GM23338 (cell line): Measurements from ENCODE around the gene FBLIM1. TPM values are rescaled to one million over a fixed set of nuclear protein-coding genes. Genes with fewer than 3 reads are reported as not detected.

Experiments
- ATAC-seq: fragments of 200-7000 bp; cut with Tn5 transposase; 3 replicates; pipeline ENCODE4 v1.9.1; 2020
- DNase-seq: peaks from one replicate; pipeline ENCODE4 v3.0.0-alpha.2; 2015; ENCODE audit warnings: low spot score
- H2AFZ ChIP-seq: fragments of 200-600 bp; sonication (generic); 2 replicates; pipeline ENCODE4 v1.8.0; 2016; ENCODE audit warnings: antibody characterized with exemption, mild to moderate bottlenecking, moderate library complexity
- H3F3A ChIP-seq: fragments of 200-600 bp; sonication (generic); replicated peaks from 2 replicates; pipeline ENCODE4 v1.8.0; 2017; ENCODE audit warnings: antibody characterized with exemption, mixed run types, low read depth
- H3K27ac ChIP-seq: fragments of 200-600 bp; sonication (generic); 2 replicates; pipeline ENCODE4 v1.6.1; 2016; ENCODE audit warnings: low read depth
- H3K27me3 ChIP-seq: fragments of 200-600 bp; sonication (generic); 2 replicates; pipeline ENCODE4 v1.8.0; 2016; ENCODE audit warnings: mild to moderate bottlenecking, mixed run types, moderate library complexity; ENCODE audit not compliant: insufficient read depth
- H3K36me3 ChIP-seq: fragments of 200-600 bp; sonication (generic); 2 replicates; pipeline ENCODE4 v1.8.0; 2016; ENCODE audit warnings: mild to moderate bottlenecking; ENCODE audit not compliant: insufficient read depth
- H3K4me1 ChIP-seq: fragments of 200-600 bp; sonication (generic); 2 replicates; pipeline ENCODE4 v1.8.0; 2016; ENCODE audit warnings: mild to moderate bottlenecking, moderate library complexity; ENCODE audit not compliant: insufficient read depth
- H3K4me2 ChIP-seq: fragments of 200-600 bp; sonication (generic); 2 replicates; pipeline ENCODE4 v1.7.1; 2017; ENCODE audit warnings: mixed run types
- H3K4me3 ChIP-seq: fragments of 200-600 bp; sonication (generic); 2 replicates; pipeline ENCODE4 v1.6.1; 2016; ENCODE audit warnings: mixed run types
- H3K79me2 ChIP-seq: fragments of 200-600 bp; sonication (generic); replicated peaks from 2 replicates; pipeline ENCODE4 v1.8.0; 2017; ENCODE audit warnings: mild to moderate bottlenecking; ENCODE audit not compliant: insufficient read depth
- H3K9me2 ChIP-seq: fragments of 200-600 bp; sonication (generic); 2 replicates; pipeline ENCODE4 v1.8.0; 2017; ENCODE audit not compliant: insufficient read depth
- H4K20me1 ChIP-seq: fragments of 200-600 bp; sonication (generic); replicated peaks from 2 replicates; pipeline ENCODE4 v1.8.0; 2017; ENCODE audit warnings: mild to moderate bottlenecking; ENCODE audit not compliant: insufficient read depth
- H3K27ac Mint-ChIP-seq: 2 replicates; pipeline ENCODE4 v1.8.0; 2020; ENCODE audit warnings: inconsistent platforms, mild to moderate bottlenecking, moderate library complexity, mixed read lengths
- H3K27me3 Mint-ChIP-seq: 3 replicates; pipeline ENCODE4 v1.8.0; 2022; ENCODE audit warnings: low read depth, mild to moderate bottlenecking, moderate library complexity, mixed read lengths, inconsistent platforms; ENCODE audit not compliant: insufficient read depth, poor library complexity
- H3K36me3 Mint-ChIP-seq: 3 replicates; pipeline ENCODE4 v1.8.0; 2021; ENCODE audit warnings: low read depth, mild to moderate bottlenecking, inconsistent platforms, moderate library complexity, mixed read lengths
- H3K4me1 Mint-ChIP-seq: 3 replicates; pipeline ENCODE4 v1.8.0; 2020; ENCODE audit warnings: mild to moderate bottlenecking, inconsistent platforms, mixed read lengths
- H3K4me3 Mint-ChIP-seq: 3 replicates; pipeline ENCODE4 v1.8.0; 2021; ENCODE audit warnings: moderate library complexity, mild to moderate bottlenecking, inconsistent platforms, mixed read lengths
- H3K9me3 Mint-ChIP-seq: 3 replicates; pipeline ENCODE4 v1.8.0; 2020; ENCODE audit warnings: moderate library complexity, mild to moderate bottlenecking, inconsistent platforms, mixed read lengths
- CREB1 ChIP-seq: fragments of 250-450 bp; sonication (Bioruptor Pico); IDR thresholded peaks from 2 replicates; pipeline ENCODE4 v1.5.0; 2020; ENCODE audit warnings: low read depth, mild to moderate bottlenecking, moderate library complexity
- EZH2phosphoT487 ChIP-seq: fragments of 200-600 bp; sonication (generic); IDR thresholded peaks from one replicate; pipeline ENCODE4 v1.8.1; 2018; ENCODE audit warnings: antibody characterized with exemption; ENCODE audit not compliant: unreplicated experiment
- JUNB ChIP-seq: IDR thresholded peaks from one replicate; pipeline ENCODE4 v1.6.1; 2016; ENCODE audit warnings: antibody characterized with exemption; ENCODE audit not compliant: unreplicated experiment
- NANOG ChIP-seq: IDR thresholded peaks from 2 replicates; pipeline ENCODE4 v1.6.1; 2016; ENCODE audit warnings: antibody characterized with exemption, borderline replicate concordance
- STAT1 ChIP-seq: IDR thresholded peaks from one replicate; pipeline ENCODE4 v1.6.1; 2016; ENCODE audit warnings: antibody characterized with exemption; ENCODE audit not compliant: unreplicated experiment
- ZNF114 ChIP-seq: fragments of 250-450 bp; sonication (Bioruptor Pico); IDR thresholded peaks from 2 replicates; pipeline ENCODE4 v1.5.0; 2020; ENCODE audit warnings: mild to moderate bottlenecking, moderate library complexity
- ZNF331 ChIP-seq: fragments of 250-450 bp; sonication (Bioruptor Pico); IDR thresholded peaks from 2 replicates; pipeline ENCODE4 v1.5.0; 2020; ENCODE audit warnings: low read depth, mild to moderate bottlenecking, moderate library complexity
- polyA plus RNA-seq: library from polyadenylated mRNA; unstranded; fragments of >200 nt; fragmentation: Nextera tagmentation; extraction: Ambion mirVana; gene quantifications from 2 replicates; pipeline ENCODE4 v1.2.1, GENCODE V29; 2016
- total RNA-seq: library from RNA; depleted of rRNA; stranded (reverse); fragments of >200 nt; shearing (Covaris generic); gene quantifications from 2 replicates; pipeline ENCODE4 v1.2.3, GENCODE V29; 2014
- TF ChIP-seq, protein P1 (sequence below): IDR thresholded peaks from one replicate; pipeline ENCODE4 v1.6.1; 2018; ENCODE audit warnings: antibody characterized with exemption; ENCODE audit not compliant: unreplicated experiment
- TF ChIP-seq, protein P2 (sequence below): fragments of 250-450 bp; sonication (Bioruptor Pico); IDR thresholded peaks from 2 replicates; pipeline ENCODE4 v1.5.0; 2020; ENCODE audit warnings: mild to moderate bottlenecking, moderate library complexity

Gene FBLIM1
- total and polyA plus RNA-seq, 2 experiments from 2014 or later: 41.7 to 81.7 TPM

DNA sequence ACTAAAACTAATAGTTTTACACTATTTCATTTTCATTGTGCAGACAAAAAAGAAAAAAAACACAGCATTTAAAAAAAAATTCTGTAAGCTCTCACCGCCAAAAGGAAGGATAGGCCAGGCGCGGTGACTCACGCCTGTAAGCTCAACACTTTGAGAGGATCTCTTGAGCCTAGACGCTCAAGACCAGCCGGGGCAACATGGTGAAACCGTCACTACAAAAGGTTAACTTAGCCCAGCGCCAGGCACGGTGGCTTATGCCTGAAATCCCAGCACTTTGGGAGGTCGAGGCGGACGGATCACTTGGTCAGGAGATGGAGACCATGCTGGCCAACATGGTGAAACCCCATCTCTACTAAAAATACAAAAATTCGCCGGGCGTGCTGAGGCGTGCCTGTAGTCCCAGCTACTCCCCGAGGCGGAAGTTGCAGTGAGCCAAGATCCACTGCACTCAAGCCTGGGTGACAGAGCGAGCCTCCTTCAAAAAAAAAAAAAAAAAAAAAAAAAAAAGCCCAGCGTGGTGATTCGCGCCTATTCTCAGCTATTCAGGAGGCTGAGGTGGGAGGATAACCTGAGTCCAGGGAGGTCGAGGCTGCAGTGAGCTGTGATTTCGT, 74.6 kb downstream of the FBLIM1 start:
- Histone ChIP-seq H3F3A (peaks cover 9% of the 10 kb centered on the region; the same call in 1 of the 2 replicates), H3K27ac (peak overlapping the region; percentile 100; the same call in 1 of the 2 replicates), H3K36me3 (no peaks in the 10 kb centered on the region), H3K79me2 (peaks cover 7% of the 10 kb centered on the region; the same call in 1 of the 2 replicates), H2AFZ (no peak overlapping the region), H4K20me1 (no peaks in the 10 kb centered on the region), H3K9me2 (no peaks in the 10 kb centered on the region), H3K27me3 (peaks cover 8% of the 10 kb centered on the region; the same call in 1 of the 2 replicates), H3K4me3 (peak overlapping the region; percentile 86), H3K4me1 (peaks cover 13% of the 10 kb centered on the region), H3K4me2 (peak overlapping the region; percentile 80; the same call in 1 of the 2 replicates)
- DNase-seq (peak; percentile 35), ATAC-seq (no peak)
- Mint-ChIP-seq H3K36me3 (peaks cover 15% of the 10 kb centered on the region), H3K4me3 (peak overlapping the region; percentile 92), H3K27me3 (peaks cover 28% of the 10 kb centered on the region), H3K4me1 (peaks cover 36% of the 10 kb centered on the region), H3K9me3 (no peaks in the 10 kb centered on the region), H3K27ac (no peak overlapping the region)
- TF ChIP-seq NANOG (no peak), EZH2phosphoT487 (no peak)

DNA sequence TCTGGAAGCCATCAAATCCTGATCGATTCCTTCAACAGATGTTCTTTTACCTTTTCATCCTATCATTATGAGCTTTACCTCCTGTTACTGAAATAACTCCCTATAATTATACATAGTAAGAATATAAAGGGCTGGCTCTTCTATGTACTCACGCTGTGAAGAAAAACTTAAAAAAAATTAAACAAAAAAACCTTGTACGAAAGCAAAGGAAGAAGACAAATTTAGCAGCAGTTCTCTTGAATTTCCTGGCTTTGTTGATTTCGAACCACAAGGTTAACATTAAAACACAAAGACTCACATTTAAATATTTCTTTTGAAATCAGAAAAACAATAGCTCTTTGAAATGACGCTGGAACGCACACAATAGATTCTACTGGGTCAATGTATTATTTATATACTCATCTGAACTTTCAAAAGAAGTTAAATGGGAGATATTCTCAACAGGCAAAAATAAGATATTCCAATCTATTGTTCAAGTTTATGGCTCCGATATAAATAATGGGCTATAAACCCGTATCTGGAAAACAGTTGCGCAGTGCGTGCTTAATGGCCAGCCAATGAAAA, 75.3 kb downstream of the FBLIM1 start:
- peak overlapping the region; percentile 100 for H3K27ac ChIP-seq
- Mint-ChIP-seq H3K27me3 (peaks cover 30% of the 10 kb centered on the region), H3K4me3 (peak overlapping the region; percentile 92), H3K4me1 (peaks cover 36% of the 10 kb centered on the region), H3K27ac (peak overlapping the region; percentile 100), H3K36me3 (peaks cover 15% of the 10 kb centered on the region), H3K9me3 (no peaks in the 10 kb centered on the region; the same call in 2 of the 3 replicates)
- no peak for DNase-seq
- H3K4me2 ChIP-seq: peak overlapping the region; percentile 80
- H2AFZ ChIP-seq: no peak overlapping the region
- no peak for ATAC-seq
- H4K20me1 ChIP-seq: no peaks in the 10 kb centered on the region
- H3K27me3 ChIP-seq: peaks cover 8% of the 10 kb centered on the region; the same call in 1 of the 2 replicates
- peaks cover 9% of the 10 kb centered on the region; the same call in 1 of the 2 replicates for H3F3A ChIP-seq
- peak overlapping the region; percentile 86 for H3K4me3 ChIP-seq
- no peaks in the 10 kb centered on the region for H3K9me2 ChIP-seq
- peaks cover 7% of the 10 kb centered on the region; the same call in 1 of the 2 replicates for H3K79me2 ChIP-seq
- H3K4me1 ChIP-seq: peaks cover 13% of the 10 kb centered on the region
- no peaks in the 10 kb centered on the region for H3K36me3 ChIP-seq
- no peak for TF ChIP-seq JUNB
- TF ChIP-seq CREB1 (CRISPR knock-in tag): peak; percentile 31; the same call in 1 of the 2 replicates
- TF ChIP-seq, protein P1, sequence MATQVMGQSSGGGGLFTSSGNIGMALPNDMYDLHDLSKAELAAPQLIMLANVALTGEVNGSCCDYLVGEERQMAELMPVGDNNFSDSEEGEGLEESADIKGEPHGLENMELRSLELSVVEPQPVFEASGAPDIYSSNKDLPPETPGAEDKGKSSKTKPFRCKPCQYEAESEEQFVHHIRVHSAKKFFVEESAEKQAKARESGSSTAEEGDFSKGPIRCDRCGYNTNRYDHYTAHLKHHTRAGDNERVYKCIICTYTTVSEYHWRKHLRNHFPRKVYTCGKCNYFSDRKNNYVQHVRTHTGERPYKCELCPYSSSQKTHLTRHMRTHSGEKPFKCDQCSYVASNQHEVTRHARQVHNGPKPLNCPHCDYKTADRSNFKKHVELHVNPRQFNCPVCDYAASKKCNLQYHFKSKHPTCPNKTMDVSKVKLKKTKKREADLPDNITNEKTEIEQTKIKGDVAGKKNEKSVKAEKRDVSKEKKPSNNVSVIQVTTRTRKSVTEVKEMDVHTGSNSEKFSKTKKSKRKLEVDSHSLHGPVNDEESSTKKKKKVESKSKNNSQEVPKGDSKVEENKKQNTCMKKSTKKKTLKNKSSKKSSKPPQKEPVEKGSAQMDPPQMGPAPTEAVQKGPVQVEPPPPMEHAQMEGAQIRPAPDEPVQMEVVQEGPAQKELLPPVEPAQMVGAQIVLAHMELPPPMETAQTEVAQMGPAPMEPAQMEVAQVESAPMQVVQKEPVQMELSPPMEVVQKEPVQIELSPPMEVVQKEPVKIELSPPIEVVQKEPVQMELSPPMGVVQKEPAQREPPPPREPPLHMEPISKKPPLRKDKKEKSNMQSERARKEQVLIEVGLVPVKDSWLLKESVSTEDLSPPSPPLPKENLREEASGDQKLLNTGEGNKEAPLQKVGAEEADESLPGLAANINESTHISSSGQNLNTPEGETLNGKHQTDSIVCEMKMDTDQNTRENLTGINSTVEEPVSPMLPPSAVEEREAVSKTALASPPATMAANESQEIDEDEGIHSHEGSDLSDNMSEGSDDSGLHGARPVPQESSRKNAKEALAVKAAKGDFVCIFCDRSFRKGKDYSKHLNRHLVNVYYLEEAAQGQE: no peak
- no peak for TF ChIP-seq STAT1
- no peak for TF ChIP-seq EZH2phosphoT487
- TF ChIP-seq, protein P2, sequence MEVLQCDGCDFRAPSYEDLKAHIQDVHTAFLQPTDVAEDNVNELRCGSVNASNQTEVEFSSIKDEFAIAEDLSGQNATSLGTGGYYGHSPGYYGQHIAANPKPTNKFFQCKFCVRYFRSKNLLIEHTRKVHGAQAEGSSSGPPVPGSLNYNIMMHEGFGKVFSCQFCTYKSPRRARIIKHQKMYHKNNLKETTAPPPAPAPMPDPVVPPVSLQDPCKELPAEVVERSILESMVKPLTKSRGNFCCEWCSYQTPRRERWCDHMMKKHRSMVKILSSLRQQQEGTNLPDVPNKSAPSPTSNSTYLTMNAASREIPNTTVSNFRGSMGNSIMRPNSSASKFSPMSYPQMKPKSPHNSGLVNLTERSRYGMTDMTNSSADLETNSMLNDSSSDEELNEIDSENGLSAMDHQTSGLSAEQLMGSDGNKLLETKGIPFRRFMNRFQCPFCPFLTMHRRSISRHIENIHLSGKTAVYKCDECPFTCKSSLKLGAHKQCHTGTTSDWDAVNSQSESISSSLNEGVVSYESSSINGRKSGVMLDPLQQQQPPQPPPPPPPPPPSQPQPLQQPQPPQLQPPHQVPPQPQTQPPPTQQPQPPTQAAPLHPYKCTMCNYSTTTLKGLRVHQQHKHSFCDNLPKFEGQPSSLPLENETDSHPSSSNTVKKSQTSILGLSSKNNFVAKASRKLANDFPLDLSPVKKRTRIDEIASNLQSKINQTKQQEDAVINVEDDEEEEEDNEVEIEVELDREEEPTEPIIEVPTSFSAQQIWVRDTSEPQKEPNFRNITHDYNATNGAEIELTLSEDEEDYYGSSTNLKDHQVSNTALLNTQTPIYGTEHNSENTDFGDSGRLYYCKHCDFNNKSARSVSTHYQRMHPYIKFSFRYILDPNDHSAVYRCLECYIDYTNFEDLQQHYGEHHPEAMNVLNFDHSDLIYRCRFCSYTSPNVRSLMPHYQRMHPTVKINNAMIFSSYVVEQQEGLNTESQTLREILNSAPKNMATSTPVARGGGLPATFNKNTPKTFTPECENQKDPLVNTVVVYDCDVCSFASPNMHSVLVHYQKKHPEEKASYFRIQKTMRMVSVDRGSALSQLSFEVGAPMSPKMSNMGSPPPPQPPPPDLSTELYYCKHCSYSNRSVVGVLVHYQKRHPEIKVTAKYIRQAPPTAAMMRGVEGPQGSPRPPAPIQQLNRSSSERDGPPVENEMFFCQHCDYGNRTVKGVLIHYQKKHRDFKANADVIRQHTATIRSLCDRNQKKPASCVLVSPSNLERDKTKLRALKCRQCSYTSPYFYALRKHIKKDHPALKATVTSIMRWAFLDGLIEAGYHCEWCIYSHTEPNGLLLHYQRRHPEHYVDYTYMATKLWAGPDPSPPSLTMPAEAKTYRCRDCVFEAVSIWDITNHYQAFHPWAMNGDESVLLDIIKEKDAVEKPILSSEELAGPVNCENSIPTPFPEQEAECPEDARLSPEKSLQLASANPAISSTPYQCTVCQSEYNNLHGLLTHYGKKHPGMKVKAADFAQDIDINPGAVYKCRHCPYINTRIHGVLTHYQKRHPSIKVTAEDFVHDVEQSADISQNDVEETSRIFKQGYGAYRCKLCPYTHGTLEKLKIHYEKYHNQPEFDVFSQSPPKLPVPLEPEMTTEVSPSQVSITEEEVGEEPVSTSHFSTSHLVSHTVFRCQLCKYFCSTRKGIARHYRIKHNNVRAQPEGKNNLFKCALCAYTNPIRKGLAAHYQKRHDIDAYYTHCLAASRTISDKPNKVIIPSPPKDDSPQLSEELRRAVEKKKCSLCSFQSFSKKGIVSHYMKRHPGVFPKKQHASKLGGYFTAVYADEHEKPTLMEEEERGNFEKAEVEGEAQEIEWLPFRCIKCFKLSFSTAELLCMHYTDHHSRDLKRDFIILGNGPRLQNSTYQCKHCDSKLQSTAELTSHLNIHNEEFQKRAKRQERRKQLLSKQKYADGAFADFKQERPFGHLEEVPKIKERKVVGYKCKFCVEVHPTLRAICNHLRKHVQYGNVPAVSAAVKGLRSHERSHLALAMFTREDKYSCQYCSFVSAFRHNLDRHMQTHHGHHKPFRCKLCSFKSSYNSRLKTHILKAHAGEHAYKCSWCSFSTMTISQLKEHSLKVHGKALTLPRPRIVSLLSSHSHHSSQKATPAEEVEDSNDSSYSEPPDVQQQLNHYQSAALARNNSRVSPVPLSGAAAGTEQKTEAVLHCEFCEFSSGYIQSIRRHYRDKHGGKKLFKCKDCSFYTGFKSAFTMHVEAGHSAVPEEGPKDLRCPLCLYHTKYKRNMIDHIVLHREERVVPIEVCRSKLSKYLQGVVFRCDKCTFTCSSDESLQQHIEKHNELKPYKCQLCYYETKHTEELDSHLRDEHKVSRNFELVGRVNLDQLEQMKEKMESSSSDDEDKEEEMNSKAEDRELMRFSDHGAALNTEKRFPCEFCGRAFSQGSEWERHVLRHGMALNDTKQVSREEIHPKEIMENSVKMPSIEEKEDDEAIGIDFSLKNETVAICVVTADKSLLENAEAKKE (CRISPR knock-in tag): no peak
- TF ChIP-seq ZNF114 (CRISPR knock-in tag): no peak
- TF ChIP-seq ZNF331 (CRISPR knock-in tag): no peak
